Left colon (tissue), 2 donors: ENCODE results near the gene GPATCH11. TPM values are rescaled to one million over a fixed set of nuclear protein-coding genes. Genes with fewer than 3 reads are reported as not detected.
A peak's percentile ranks its signal among the peaks of the same experiment; 100 is the strongest.

Experiments used
- ATAC-seq: fragments of 200-7000 bp; cut with Tn5 transposase; one replicate; pipeline ENCODE4 v1.9.1; 2020; ENCODE audit warnings: mild to moderate bottlenecking, moderate library complexity
- DNase-seq, 2 donors: peaks; one replicate each; pipeline ENCODE4 v3.0.0-alpha.2; 2020
- intact Hi-C, 2 donors: fragments of 100-400 bp; cut with DNase I in 1 of 2; cut with micrococcal nuclease in 1 of 2; formaldehyde crosslinking; loops; one replicate each; pipeline versions ENCODE4 v1.11.2 to v1.14.0; 2022; cut with DNase I, micrococcal nuclease
- long read RNA-seq: library from polyadenylated mRNA; unstranded; transcript quantifications from one replicate; pipeline ENCODE4 v2.0.0, GENCODE V29; 2021
- total RNA-seq, 2 donors: library from RNA; stranded (reverse); fragmentation: NEBNext Ultra II Directional; extraction: Animal tissue kit (Norgen Biotek cat#: 25700); gene quantifications; one replicate each; pipeline ENCODE4 v1.2.1, GENCODE V29; 2021
- donor health status: DM: no; HTN: no; CAD: no.
- donor health status: DM: yes; HTN: yes; CAD: no.

Gene GPATCH11
- 1 to 10 TPM; 4.1 to 5.6 TPM for total RNA-seq
- long read RNA-seq, transcript GPATCH11-202 (9 exons, 3,906 nt): major isoform, 5 of 9 reads
- long read RNA-seq, partial matches to known transcripts: 3 of 9 reads
- long read RNA-seq, other reads (novel, unspliced or antisense): 0 of 9 reads

- ATAC-seq: peak; percentile 97
- intact Hi-C loops: no loop called here
- peak; percentile 94 to 96 for DNase-seq
Measured at GRCh38 chr2:37083873-37084794, at the start of gene GPATCH11, which contains the start of gene HEATR5B. Gene GPATCH11 (plus strand): TSS chr2:37084518. CDS start chr2:37088382, 3,864 bp downstream. Gene HEATR5B (minus strand): TSS chr2:37084372. CDS start chr2:37083414, 958 bp downstream.

GRCh38 chr2:37037771-37038170 lies 46.5 kb upstream of the GPATCH11 start:
- intact Hi-C loops: no loop called here
- DNase-seq: no peak
- no peak for ATAC-seq

- no peak for DNase-seq
- intact Hi-C loops: no loop called here
- no peak for ATAC-seq
Measured at GRCh38 chr2:37039580-37039979, 44.7 kb upstream of the GPATCH11 start.

GRCh38 chr2:37052600-37053332 lies 31.6 kb upstream of the GPATCH11 start:
- DNase-seq (no peak), ATAC-seq (no peak)
- intact Hi-C loops: loop anchor here in 1 of 2 donors (10.0 kb wide), 1 partner anchor 48 kb away; no protein-coding TSS in a partner anchor

- intact Hi-C loops: loop anchor here in 1 of 2 donors (10.0 kb wide), 1 partner anchor 55 kb away; no protein-coding TSS in a partner anchor
- no peak for ATAC-seq
- no peak for DNase-seq
Measured at GRCh38 chr2:37059841-37060240, 24.5 kb upstream of the GPATCH11 start.

GRCh38 chr2:37060446-37060845 lies 23.9 kb upstream of the GPATCH11 start:
- intact Hi-C loops: no loop called here
- DNase-seq: no peak
- no peak for ATAC-seq

- DNase-seq (no peak), ATAC-seq (no peak)
- intact Hi-C loops: no loop called here
Measured at GRCh38 chr2:37061013-37061711, 23.2 kb upstream of the GPATCH11 start.

- intact Hi-C loops: no loop called here
- no peak for DNase-seq
- no peak for ATAC-seq
Measured at GRCh38 chr2:37061776-37062175, 22.5 kb upstream of the GPATCH11 start.

- intact Hi-C loops: no loop called here
- DNase-seq: no peak
- ATAC-seq: no peak
Measured at GRCh38 chr2:37068686-37069085, 15.6 kb upstream of the GPATCH11 start.

GRCh38 chr2:37070931-37071330 lies 13.4 kb upstream of the GPATCH11 start:
- DNase-seq (no peak), ATAC-seq (no peak)
- intact Hi-C loops: no loop called here

GRCh38 chr2:37080266-37080665 lies 4.1 kb upstream of the GPATCH11 start:
- no peak for ATAC-seq
- intact Hi-C loops: no loop called here
- no peak for DNase-seq

- intact Hi-C loops: no loop called here
Measured at GRCh38 chr2:37080689-37081088, 3.6 kb upstream of the GPATCH11 start.

GRCh38 chr2:37084797-37085196 lies 479 bp downstream of the GPATCH11 start:
- DNase-seq (no peak), ATAC-seq (no peak)
- intact Hi-C loops: no loop called here

More at GRCh38 chr2:37080689-37081088, 3.6 kb upstream of the GPATCH11 start:
- ATAC-seq: no peak
- DNase-seq: no peak

GRCh38 chr2:37085731-37086147 lies 1.4 kb downstream of the GPATCH11 start:
- intact Hi-C loops: no loop called here
- DNase-seq (no peak), ATAC-seq (no peak)

GRCh38 chr2:37090019-37090477 lies 5.7 kb downstream of the GPATCH11 start:
- DNase-seq: no peak
- no peak for ATAC-seq
- intact Hi-C loops: no loop called here

- ATAC-seq (no peak), DNase-seq (no peak)
- intact Hi-C loops: no loop called here
Measured at GRCh38 chr2:37091873-37092272, 7.6 kb downstream of the GPATCH11 start.

GRCh38 chr2:37096568-37096967 lies 12.2 kb downstream of the GPATCH11 start:
- DNase-seq (no peak), ATAC-seq (no peak)
- intact Hi-C loops: no loop called here

GRCh38 chr2:37098416-37099118 lies 14.2 kb downstream of the GPATCH11 start:
- no peak for ATAC-seq
- intact Hi-C loops: no loop called here
- DNase-seq: no peak
